HG03025 (cell line): ENCODE measurements around the gene ACTG2.

Experiments
- ATAC-seq: cut with Tn5 transposase; IDR thresholded peaks from one replicate; pipeline ENCODE4 v1.9.1; 2021; ENCODE audit warnings: mild to moderate bottlenecking, moderate library complexity; ENCODE audit not compliant: unreplicated experiment, low FRiP score

ACTG2 gene

GRCh38 chr2:73962798-73963197 is 70.0 kb downstream of the ACTG2 start:
- ATAC-seq, result no peak

DNA sequence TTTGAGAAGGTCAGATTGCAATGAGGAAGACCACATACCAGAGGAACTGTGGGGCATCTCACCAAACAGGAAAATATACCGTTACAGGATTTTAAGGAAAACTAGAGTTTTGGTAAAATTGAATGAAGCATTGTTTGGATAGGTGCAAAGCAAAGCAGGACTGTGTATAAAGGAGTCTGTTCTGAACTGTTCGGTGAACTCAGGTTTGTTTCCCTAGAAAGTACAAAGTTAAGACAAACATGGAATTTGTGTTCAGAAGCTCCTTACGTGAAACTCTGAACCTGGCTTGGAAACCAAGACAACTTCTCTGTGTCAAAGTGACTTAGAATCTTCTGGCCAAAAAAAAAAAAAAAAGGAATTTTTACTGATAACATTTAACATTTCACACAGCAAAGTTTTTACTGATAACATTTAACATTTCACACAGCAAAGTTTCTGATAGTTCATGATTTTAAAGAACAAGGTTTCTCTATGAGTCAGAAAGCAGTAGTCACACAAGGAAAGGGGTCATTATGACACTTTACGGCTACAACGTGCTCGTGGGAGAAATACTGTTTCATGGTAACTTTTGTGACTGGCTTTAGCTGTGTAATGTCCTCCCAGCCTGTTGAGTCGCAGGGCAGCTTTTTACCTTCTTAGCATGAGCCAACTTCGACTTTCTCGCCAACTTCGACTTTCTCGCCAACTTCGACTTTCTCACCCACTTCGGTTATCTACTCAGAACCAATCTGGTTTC is 70.7 kb downstream of the ACTG2 start:
- no peak for ATAC-seq

DNA sequence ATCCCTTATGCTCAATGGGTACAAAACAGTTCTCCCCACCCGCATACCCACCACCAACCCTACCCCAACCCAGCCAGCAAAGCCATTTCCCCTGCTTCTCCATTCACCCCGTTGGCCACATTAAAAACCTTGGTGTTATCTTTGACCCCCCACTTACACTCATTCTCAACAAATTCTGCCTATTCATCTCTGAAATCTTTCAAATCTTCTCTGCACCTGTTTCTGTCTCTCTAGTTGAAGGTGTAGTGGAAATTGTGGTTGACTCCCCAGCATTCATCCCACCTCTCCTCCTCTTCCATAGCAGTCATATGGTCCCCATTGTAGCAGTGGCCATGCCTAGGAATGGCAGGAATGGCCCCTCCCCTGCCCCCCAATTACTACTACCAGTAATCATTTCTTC is 71.4 kb downstream of the ACTG2 start:
- no peak for ATAC-seq

DNA sequence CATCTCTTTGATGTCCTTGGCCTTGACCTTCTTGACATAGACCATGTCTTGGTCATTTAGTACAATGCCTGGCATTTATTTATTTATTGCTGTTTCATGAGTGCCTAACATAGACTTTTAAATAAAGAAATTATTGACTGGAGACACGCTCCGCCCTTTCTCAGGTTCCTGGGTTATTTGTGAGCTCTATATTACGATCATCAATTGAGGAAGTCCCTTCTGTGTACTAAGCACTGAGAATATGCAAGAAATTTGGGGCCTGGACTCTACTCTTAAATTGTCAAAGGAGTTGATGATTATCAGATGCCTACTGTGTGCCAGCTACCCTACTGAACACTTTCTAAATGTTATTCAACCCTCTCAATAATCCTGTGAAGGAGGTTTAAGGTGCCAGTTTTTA is 72.2 kb downstream of the ACTG2 start:
- no peak for ATAC-seq

DNA sequence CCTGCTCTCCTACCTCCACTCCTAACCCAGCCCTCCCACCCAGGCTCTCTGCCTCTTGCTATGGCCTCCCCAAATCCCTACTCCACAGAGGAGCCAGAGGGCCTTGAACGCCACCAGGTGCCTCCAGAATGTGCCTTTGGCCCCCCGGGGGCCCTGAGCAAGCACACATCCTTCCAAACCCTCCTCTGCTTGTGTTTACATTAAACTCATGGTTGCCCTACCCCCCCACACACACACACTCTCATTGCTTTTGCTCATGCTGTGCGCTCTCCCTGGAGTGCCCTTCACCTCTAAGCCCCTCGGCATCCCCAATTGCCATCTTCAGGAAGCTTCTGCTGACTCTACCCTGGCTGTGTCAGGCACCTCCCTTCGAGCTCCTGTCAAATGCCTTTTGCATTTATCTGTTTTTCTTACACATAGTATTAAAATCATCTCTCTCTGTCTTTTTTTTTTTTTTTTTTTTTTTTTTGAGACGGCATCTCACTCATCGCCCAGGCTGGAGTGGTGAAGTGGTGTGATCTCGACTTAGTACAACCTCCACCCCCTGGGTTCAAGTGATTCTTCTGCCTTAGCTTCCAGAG is 75.6 kb downstream of the ACTG2 start:
- ATAC-seq, result no peak

DNA sequence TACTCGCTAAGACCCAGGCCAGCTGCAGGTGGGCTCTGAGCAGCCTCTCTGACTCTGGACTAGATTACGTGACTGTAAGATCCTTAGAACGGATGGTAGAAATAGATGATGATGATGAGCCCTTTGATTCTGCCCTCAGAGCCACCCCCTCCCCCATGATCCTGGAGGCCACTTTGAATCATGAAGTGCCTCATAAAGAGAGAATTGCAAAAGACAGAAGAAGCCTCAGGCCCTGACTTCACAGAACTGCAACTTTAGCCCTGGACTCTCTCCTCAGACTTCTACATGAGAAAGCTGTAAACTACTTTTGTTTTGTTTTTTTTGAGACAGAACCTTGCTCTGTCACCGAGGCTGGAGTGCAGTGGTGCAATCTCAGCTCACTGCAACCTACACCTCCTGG is 76.5 kb downstream of the ACTG2 start:
- no peak for ATAC-seq
